ENCODE data around the gene RBFOX2. TPM values are rescaled to one million over a fixed set of nuclear protein-coding genes. Genes with fewer than 3 reads are reported as not detected.

RBFOX2 gene
- polyA plus RNA-seq, 1 of the 3 experiments (the other 2 are of a cell fraction), result 115 TPM

DNA sequence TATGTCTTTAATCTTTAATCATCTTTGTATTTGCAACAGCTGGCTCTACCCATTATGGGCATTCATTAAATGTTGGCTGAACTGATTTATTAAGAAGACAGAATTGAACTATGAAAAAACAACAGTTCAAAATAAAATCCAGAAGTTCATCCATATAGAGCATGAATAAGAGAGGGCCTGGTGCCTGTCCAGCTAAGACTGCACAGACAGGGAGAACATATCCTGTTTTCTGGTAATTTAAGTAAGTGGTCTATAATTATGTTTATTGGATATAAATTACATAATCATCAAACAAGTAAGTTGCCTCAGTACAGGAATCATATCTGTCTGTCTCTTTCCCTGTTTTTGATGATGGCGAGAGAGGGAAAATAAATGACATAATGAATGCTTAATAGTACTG lies 137.2 kb downstream of the RBFOX2 start:
- peaks cover 3% of the 10 kb centered on the region for H3F3A ChIP-seq (replicated peaks; ENCODE audit: insufficient read depth)
- ChIA-PET POLR2A (no interaction called here), CTCF (interaction anchor here (0.6 to 0.9 kb wide), 3 partner anchors 130 to 461 kb away, joined by 3 to 4 read pairs (median 3); no protein-coding TSS in a partner anchor)
- no peak overlapping the region for H2AFZ ChIP-seq (ENCODE audit: low read depth)
- H3K27ac ChIP-seq (ENCODE audit: low read depth in 2 of 2, low read length in 1 of 2), result peak overlapping the region; percentile 68 to 93
- H4K20me1 ChIP-seq (ENCODE audit: insufficient read depth), result peaks cover 99% of the 10 kb centered on the region; the same call in 1 of the 2 replicates
- TF ChIP-seq RAD21 (IDR thresholded peaks at IDR 0.05; ENCODE audit: low read length) (no peak; the same call in 1 of the 2 replicates), CHD2 (IDR thresholded peaks at IDR 0.05; ENCODE audit: low read length, partially characterized antibody) (peak; percentile 43), TAF1 (IDR thresholded peaks at IDR 0.05; ENCODE audit: borderline replicate concordance, low read depth, low read length) (no peak), RCOR1 (IDR thresholded peaks at IDR 0.05; ENCODE audit: low read length) (peak; percentile 70; the same call in 1 of the 2 replicates), EP300 (IDR thresholded peaks at IDR 0.05; ENCODE audit: borderline replicate concordance in 1 of 2, low read depth in 1 of 2, low read length in 1 of 2) (peak in 1 of 2 experiments; percentile 89; a peak in 2 of 4 replicates), TCF12 (IDR thresholded peaks at IDR 0.05) (peak; percentile 38; the same call in 1 of the 2 replicates), GATA2 (CRISPR knock-in tag; IDR thresholded peaks at IDR 0.05) (peak; percentile 59), IRF3 (IDR thresholded peaks at IDR 0.05; ENCODE audit: low read depth, low read length) (no peak), FOXJ3 (CRISPR knock-in tag; IDR thresholded peaks at IDR 0.05) (peak; percentile 79), RFX5 (IDR thresholded peaks at IDR 0.05; ENCODE audit: low read length) (no peak)
- TF ChIP-seq, protein P1, sequence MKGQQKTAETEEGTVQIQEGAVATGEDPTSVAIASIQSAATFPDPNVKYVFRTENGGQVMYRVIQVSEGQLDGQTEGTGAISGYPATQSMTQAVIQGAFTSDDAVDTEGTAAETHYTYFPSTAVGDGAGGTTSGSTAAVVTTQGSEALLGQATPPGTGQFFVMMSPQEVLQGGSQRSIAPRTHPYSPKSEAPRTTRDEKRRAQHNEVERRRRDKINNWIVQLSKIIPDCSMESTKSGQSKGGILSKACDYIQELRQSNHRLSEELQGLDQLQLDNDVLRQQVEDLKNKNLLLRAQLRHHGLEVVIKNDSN (IDR thresholded peaks at IDR 0.05; ENCODE audit: borderline replicate concordance, low read depth), result no peak
- 82% methylated on average over 1 of the region's 1 CpG for WGBS (ENCODE audit: low lambda C conversion rate)
- peaks cover 60% of the 10 kb centered on the region for H3K79me2 ChIP-seq (ENCODE audit: insufficient read depth)
- H3K9ac ChIP-seq, result no peak overlapping the region
- H3K9me2 ChIP-seq, result no peaks in the 10 kb centered on the region
- DNase-seq, result peak; percentile 56
- no peaks in the 10 kb centered on the region for H3K27me3 ChIP-seq (ENCODE audit: insufficient read depth)
- peaks cover 0 to 2% of the 10 kb centered on the region in 2 experiments for H3K36me3 ChIP-seq (replicated peaks in 1 of 2; ENCODE audit: control insufficient read depth in 1 of 2, insufficient read depth in 2 of 2, low read length in 1 of 2)
- H3K9me3 ChIP-seq, result no peaks in the 10 kb centered on the region
- H3K4me2 ChIP-seq, result peak overlapping the region; percentile 37; the same call in 1 of the 2 replicates
- H3K4me1 ChIP-seq (ENCODE audit: control insufficient read depth in 1 of 2, insufficient read depth in 2 of 2, low read depth in 1 of 2, low read length in 1 of 2), result peaks cover 40 to 59% of the 10 kb centered on the region in 2 experiments
- H3K4me3 ChIP-seq (ENCODE audit: low read depth in 2 of 2, low read length in 1 of 2), result no peak overlapping the region

GRCh38 chr22:35889071-35889470 lies 139.6 kb downstream of the RBFOX2 start:
- Histone ChIP-seq H3K4me3 (ENCODE audit: low read depth in 2 of 2, low read length in 1 of 2) (no peak overlapping the region), H3K79me2 (ENCODE audit: insufficient read depth) (peaks cover 43% of the 10 kb centered on the region), H3K9ac (no peak overlapping the region), H3K4me1 (ENCODE audit: control insufficient read depth in 1 of 2, insufficient read depth in 2 of 2, low read depth in 1 of 2, low read length in 1 of 2) (peaks cover 29 to 45% of the 10 kb centered on the region in 2 experiments; a peak in 3 of 4 replicates), H3K27me3 (ENCODE audit: insufficient read depth) (no peaks in the 10 kb centered on the region), H3K9me3 (no peaks in the 10 kb centered on the region), H4K20me1 (ENCODE audit: insufficient read depth) (peaks cover 90% of the 10 kb centered on the region; the same call in 1 of the 2 replicates), H3K36me3 (replicated peaks in 1 of 2; ENCODE audit: control insufficient read depth in 1 of 2, insufficient read depth in 2 of 2, low read length in 1 of 2) (peaks cover 0 to 4% of the 10 kb centered on the region in 2 experiments), H3K9me2 (no peaks in the 10 kb centered on the region), H3K4me2 (no peak overlapping the region), H3F3A (replicated peaks; ENCODE audit: insufficient read depth) (peaks cover 4% of the 10 kb centered on the region), H2AFZ (ENCODE audit: low read depth) (no peak overlapping the region), H3K27ac (ENCODE audit: low read depth in 2 of 2, low read length in 1 of 2) (no peak overlapping the region)
- TF ChIP-seq, protein P2, sequence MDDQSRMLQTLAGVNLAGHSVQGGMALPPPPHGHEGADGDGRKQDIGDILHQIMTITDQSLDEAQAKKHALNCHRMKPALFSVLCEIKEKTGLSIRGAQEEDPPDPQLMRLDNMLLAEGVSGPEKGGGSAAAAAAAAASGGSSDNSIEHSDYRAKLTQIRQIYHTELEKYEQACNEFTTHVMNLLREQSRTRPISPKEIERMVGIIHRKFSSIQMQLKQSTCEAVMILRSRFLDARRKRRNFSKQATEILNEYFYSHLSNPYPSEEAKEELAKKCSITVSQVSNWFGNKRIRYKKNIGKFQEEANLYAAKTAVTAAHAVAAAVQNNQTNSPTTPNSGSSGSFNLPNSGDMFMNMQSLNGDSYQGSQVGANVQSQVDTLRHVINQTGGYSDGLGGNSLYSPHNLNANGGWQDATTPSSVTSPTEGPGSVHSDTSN (IDR thresholded peaks at IDR 0.05), result no peak
- TF ChIP-seq TCF12 (IDR thresholded peaks at IDR 0.05) (no peak), RCOR1 (IDR thresholded peaks at IDR 0.05; ENCODE audit: low read length) (no peak), GABPA (IDR thresholded peaks at IDR 0.05; ENCODE audit: low read depth) (no peak), RFX5 (IDR thresholded peaks at IDR 0.05; ENCODE audit: low read length) (no peak), CHD2 (IDR thresholded peaks at IDR 0.05; ENCODE audit: low read length, partially characterized antibody) (no peak), NFIC (IDR thresholded peaks at IDR 0.05; ENCODE audit: borderline replicate concordance) (no peak), MEF2A (IDR thresholded peaks at IDR 0.05; ENCODE audit: borderline replicate concordance, low read depth) (no peak), JUND (IDR thresholded peaks at IDR 0.05) (no peak), ELF1 (IDR thresholded peaks at IDR 0.05) (no peak), RXRA (IDR thresholded peaks at IDR 0.05; ENCODE audit: borderline replicate concordance, low read depth) (no peak), TEAD4 (IDR thresholded peaks at IDR 0.05; ENCODE audit: borderline replicate concordance, insufficient read depth) (no peak), GATA2 (CRISPR knock-in tag; IDR thresholded peaks at IDR 0.05) (no peak)
- TF ChIP-seq, protein P3, sequence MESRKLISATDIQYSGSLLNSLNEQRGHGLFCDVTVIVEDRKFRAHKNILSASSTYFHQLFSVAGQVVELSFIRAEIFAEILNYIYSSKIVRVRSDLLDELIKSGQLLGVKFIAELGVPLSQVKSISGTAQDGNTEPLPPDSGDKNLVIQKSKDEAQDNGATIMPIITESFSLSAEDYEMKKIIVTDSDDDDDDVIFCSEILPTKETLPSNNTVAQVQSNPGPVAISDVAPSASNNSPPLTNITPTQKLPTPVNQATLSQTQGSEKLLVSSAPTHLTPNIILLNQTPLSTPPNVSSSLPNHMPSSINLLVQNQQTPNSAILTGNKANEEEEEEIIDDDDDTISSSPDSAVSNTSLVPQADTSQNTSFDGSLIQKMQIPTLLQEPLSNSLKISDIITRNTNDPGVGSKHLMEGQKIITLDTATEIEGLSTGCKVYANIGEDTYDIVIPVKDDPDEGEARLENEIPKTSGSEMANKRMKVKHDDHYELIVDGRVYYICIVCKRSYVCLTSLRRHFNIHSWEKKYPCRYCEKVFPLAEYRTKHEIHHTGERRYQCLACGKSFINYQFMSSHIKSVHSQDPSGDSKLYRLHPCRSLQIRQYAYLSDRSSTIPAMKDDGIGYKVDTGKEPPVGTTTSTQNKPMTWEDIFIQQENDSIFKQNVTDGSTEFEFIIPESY (IDR thresholded peaks at IDR 0.05; ENCODE audit: borderline replicate concordance, low read depth), result no peak
- TF ChIP-seq, protein P4, sequence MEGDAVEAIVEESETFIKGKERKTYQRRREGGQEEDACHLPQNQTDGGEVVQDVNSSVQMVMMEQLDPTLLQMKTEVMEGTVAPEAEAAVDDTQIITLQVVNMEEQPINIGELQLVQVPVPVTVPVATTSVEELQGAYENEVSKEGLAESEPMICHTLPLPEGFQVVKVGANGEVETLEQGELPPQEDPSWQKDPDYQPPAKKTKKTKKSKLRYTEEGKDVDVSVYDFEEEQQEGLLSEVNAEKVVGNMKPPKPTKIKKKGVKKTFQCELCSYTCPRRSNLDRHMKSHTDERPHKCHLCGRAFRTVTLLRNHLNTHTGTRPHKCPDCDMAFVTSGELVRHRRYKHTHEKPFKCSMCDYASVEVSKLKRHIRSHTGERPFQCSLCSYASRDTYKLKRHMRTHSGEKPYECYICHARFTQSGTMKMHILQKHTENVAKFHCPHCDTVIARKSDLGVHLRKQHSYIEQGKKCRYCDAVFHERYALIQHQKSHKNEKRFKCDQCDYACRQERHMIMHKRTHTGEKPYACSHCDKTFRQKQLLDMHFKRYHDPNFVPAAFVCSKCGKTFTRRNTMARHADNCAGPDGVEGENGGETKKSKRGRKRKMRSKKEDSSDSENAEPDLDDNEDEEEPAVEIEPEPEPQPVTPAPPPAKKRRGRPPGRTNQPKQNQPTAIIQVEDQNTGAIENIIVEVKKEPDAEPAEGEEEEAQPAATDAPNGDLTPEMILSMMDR (IDR thresholded peaks at IDR 0.05), result no peak
- ChIA-PET CTCF (no interaction called here), POLR2A (no interaction called here)
- WGBS (ENCODE audit: low lambda C conversion rate), result 98% methylated on average over 4 of the region's 4 CpGs
- DNase-seq, result no peak
